Lung (tissue), 12 donors: ENCODE measurements around the gene PPP2R5E. TPM values are rescaled to one million over a fixed set of nuclear protein-coding genes. Genes with fewer than 3 reads are reported as not detected.

Source experiments
- ATAC-seq: fragments of 200-7000 bp; cut with Tn5 transposase; one replicate; pipeline ENCODE4 v1.9.1; 2020; ENCODE audit warnings: moderate number of reproducible peaks; ENCODE audit not compliant: insufficient read depth, low FRiP score
- DNase-seq, 3 donors: peaks; one replicate each; pipeline ENCODE4 v3.0.0-alpha.2; 2013 to 2017
- H3K27ac ChIP-seq, 2 donors: one replicate each; pipeline ENCODE4 v1.5.1; 2013; ENCODE audit warnings: mild to moderate bottlenecking in 2 of 2, moderate library complexity in 2 of 2, control low read depth in 1 of 2, inconsistent platforms in 1 of 2, low read depth in 1 of 2, low read length in 1 of 2
- H3K27me3 ChIP-seq, 3 donors: one replicate each; pipeline ENCODE4 v1.5.1; 2013; ENCODE audit warnings: low read length in 2 of 3; ENCODE audit not compliant: control insufficient read depth in 3 of 3, insufficient read depth in 3 of 3
- H3K36me3 ChIP-seq, 4 donors: one replicate each; pipeline ENCODE4 v1.5.1; 2013; ENCODE audit warnings: low read length in 4 of 4, mild to moderate bottlenecking in 1 of 4, moderate library complexity in 1 of 4; ENCODE audit not compliant: control insufficient read depth in 4 of 4, insufficient read depth in 4 of 4
- H3K4me1 ChIP-seq, 5 donors: one replicate each; pipeline ENCODE4 v1.5.1; 2013; ENCODE audit warnings: low read length in 5 of 5, mild to moderate bottlenecking in 2 of 5, moderate library complexity in 1 of 5; ENCODE audit not compliant: control insufficient read depth in 5 of 5, insufficient read depth in 5 of 5
- H3K4me3 ChIP-seq: one replicate; pipeline ENCODE4 v1.5.1; 2013; ENCODE audit warnings: mild to moderate bottlenecking, control low read depth, moderate library complexity
- H3K9ac ChIP-seq, 2 donors: one replicate each; pipeline ENCODE4 v1.5.1; 2013; ENCODE audit warnings: low read length in 2 of 2, control low read depth in 1 of 2; ENCODE audit not compliant: insufficient read depth in 1 of 2
- H3K9me3 ChIP-seq, 4 donors: one replicate each; pipeline ENCODE4 v1.5.1; 2013; ENCODE audit warnings: low read length in 3 of 4, mild to moderate bottlenecking in 1 of 4, moderate library complexity in 1 of 4; ENCODE audit not compliant: control insufficient read depth in 4 of 4, insufficient read depth in 3 of 4
- WGBS, 2 donors: extraction: QIAGEN DNeasy Blood & Tissue Kit; methylation state at CpG; one replicate each; pipeline ENCODE4 v1.1.7; 2013; 5-methylcytosine and 5-hydroxymethylcytosine counted together
- polyA plus RNA-seq, 2 donors: library from polyadenylated mRNA; stranded (reverse); fragments of 200-250 nt; gene quantifications; one replicate each; pipeline ENCODE4 v1.2.1, GENCODE V29; 2013
- total RNA-seq, 2 donors: library from RNA; depleted of rRNA in 1 of 2; stranded (reverse); fragments of >200 nt in 1 of 2; gene quantifications; one replicate each; pipeline ENCODE4 v1.2.1, GENCODE V29; 2014 to 2021
- TF ChIP-seq, protein P1 (sequence below): IDR thresholded peaks from 2 replicates; pipeline ENCODE4 v1.5.1; 2012; ENCODE audit warnings: mild to moderate bottlenecking; ENCODE audit errors: control extremely low read depth, extremely low read depth
- donor health status: control.
- donor health status: control.
- donor health status: Bipolar disorder and iron deficiency.
- donor health status: healthy.
- donor health status: DM: yes; HTN: yes; CAD: no.

The PPP2R5E gene
- total and polyA plus RNA-seq, 4 donors, result 9.0 to 42.5 (median 25.7) TPM

DNA sequence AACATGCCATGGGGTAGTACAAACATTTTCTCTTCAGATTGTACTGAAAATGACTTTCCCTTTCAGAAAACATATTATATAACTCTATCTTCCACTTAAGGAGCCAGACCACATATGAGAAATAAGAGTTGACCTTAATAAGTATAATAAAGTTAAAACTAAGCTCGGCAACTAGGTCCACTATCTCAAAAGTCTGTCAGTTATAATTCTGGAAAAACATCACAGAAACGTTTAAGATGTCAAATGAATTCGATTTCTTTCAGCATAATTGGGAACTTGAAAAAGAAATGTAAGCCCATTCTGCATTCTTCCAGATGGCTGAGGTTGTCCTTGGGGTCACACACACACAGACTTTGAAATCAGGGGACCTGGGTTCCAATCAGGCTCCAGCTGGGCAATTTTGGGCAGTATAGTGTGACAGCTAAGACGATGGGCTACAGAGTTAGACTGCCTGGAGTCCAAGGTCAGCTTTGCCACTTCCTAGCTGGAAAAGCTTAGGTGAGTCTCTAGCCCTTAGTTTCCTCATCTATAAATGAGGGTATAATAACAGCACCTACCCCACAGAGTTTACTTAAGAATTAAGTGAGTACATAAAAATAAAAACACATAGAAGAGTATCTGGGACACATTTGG lies 75.6 kb downstream of the PPP2R5E start:
- ATAC-seq (no peak), DNase-seq (no peak)
- Histone ChIP-seq H3K36me3 (no peaks in the 10 kb centered on the region), H3K9ac (no peak overlapping the region), H3K4me3 (no peak overlapping the region), H3K27me3 (no peaks in the 10 kb centered on the region), H3K4me1 (peaks cover 0 to 16% (median 5%) of the 10 kb centered on the region in 5 donors), H3K9me3 (no peaks in the 10 kb centered on the region), H3K27ac (no peak overlapping the region)
- TF ChIP-seq, protein P1, sequence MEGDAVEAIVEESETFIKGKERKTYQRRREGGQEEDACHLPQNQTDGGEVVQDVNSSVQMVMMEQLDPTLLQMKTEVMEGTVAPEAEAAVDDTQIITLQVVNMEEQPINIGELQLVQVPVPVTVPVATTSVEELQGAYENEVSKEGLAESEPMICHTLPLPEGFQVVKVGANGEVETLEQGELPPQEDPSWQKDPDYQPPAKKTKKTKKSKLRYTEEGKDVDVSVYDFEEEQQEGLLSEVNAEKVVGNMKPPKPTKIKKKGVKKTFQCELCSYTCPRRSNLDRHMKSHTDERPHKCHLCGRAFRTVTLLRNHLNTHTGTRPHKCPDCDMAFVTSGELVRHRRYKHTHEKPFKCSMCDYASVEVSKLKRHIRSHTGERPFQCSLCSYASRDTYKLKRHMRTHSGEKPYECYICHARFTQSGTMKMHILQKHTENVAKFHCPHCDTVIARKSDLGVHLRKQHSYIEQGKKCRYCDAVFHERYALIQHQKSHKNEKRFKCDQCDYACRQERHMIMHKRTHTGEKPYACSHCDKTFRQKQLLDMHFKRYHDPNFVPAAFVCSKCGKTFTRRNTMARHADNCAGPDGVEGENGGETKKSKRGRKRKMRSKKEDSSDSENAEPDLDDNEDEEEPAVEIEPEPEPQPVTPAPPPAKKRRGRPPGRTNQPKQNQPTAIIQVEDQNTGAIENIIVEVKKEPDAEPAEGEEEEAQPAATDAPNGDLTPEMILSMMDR, result no peak
- WGBS, 2 donors, result 72 to 78% methylated on average over 4 of the region's 4 CpGs

DNA sequence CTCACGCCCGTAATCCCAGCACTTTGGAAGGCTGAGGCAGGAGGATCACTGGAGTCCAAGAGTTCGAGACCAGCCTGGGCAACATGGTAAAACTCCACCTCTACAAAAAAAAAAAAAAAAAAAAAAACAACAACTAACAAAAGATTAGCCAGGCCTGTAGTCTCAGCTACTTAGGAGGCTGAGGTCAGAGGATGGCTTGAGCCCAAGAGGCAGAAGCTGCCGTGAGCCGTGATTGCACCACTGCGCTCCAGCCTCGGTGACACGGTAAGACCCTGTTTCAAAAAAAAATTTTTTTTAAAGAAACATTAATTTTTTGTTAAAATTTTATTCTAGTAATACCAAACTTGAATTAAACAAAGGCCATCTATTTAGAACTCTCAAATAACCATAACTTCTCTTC lies 77.8 kb downstream of the PPP2R5E start:
- WGBS, 2 donors, result 95 to 98% methylated on average over 8 of the region's 8 CpGs
- H3K36me3 ChIP-seq, result no peaks in the 10 kb centered on the region

DNA sequence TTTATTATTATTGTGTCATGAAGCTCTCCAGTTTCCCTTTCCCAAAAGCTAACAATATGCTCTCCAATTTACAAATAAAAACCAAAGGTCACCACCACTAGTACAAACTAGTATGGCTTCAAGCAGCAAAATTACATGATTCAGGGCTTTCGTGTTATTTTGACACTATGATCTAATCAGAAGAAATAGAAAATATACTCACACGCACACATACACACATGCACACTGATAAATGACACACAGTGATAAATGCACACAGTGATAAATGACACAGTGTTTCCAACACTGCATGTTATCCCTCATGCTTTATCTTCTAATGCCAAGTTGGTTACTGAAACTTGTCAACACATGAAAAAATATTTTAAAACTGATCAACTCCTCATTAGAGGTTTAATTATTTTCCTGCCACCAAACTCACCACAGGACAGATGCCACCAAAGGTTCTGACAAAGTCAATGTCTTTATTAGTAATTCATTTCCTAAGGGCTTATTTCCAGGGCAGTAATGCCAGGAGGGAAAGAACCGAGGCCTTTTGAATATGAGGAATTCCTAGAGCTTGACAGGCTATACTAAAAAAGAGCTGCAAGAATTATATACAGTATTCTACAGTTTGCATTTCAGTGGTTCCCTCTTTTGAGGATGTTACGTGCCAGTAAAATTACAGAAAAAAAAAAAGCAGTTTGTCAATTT lies 82.4 kb downstream of the PPP2R5E start:
- H3K9me3 ChIP-seq, result no peaks in the 10 kb centered on the region
- 44 to 89% methylated on average over 4 of the region's 4 CpGs for WGBS, 2 donors
- H3K27ac ChIP-seq, result no peak overlapping the region
- ATAC-seq, result no peak
- H3K27me3 ChIP-seq, result no peaks in the 10 kb centered on the region
- no peak overlapping the region for H3K4me3 ChIP-seq
- DNase-seq, result no peak
- TF ChIP-seq, protein P1, result no peak
- no peak overlapping the region for H3K9ac ChIP-seq
- no peaks in the 10 kb centered on the region for H3K36me3 ChIP-seq
- H3K4me1 ChIP-seq, result peaks cover 0 to 10% (median 2%) of the 10 kb centered on the region in 5 donors

More for the DNA sequence above, 77.8 kb downstream of the PPP2R5E start:
- Histone ChIP-seq H3K9ac (no peak overlapping the region), H3K4me1 (peaks cover 0 to 6% (median 0%) of the 10 kb centered on the region in 5 donors), H3K27ac (no peak overlapping the region), H3K4me3 (no peak overlapping the region), H3K27me3 (no peaks in the 10 kb centered on the region), H3K9me3 (no peaks in the 10 kb centered on the region)
- ATAC-seq (no peak), DNase-seq (no peak)
- TF ChIP-seq, protein P1, result no peak
